Chondrocyte (in vitro differentiated cells): ENCODE measurements around the gene ACOX1. TPM values are rescaled to one million over a fixed set of nuclear protein-coding genes. Genes with fewer than 3 reads are reported as not detected.

Experiments used
- DNase-seq: peaks from one replicate; pipeline ENCODE4 v3.0.0; 2021; ENCODE audit warnings: mixed read lengths, low spot score
- H3K27ac Mint-ChIP-seq: one replicate; pipeline ENCODE4 v1.8.0; 2021; ENCODE audit warnings: mild to moderate bottlenecking, moderate library complexity, mixed read lengths; ENCODE audit not compliant: unreplicated experiment
- H3K27me3 Mint-ChIP-seq: 2 replicates; pipeline ENCODE4 v1.8.0; 2021; ENCODE audit warnings: low read depth, mixed read lengths
- H3K36me3 Mint-ChIP-seq: 2 replicates; pipeline ENCODE4 v1.8.0; 2021; ENCODE audit warnings: low read depth, mixed read lengths
- H3K4me1 Mint-ChIP-seq: 2 replicates; pipeline ENCODE4 v1.8.0; 2021; ENCODE audit warnings: low read depth, mild to moderate bottlenecking, mixed read lengths
- H3K4me3 Mint-ChIP-seq: one replicate; pipeline ENCODE4 v1.8.0; 2021; ENCODE audit warnings: mild to moderate bottlenecking, moderate library complexity, mixed read lengths; ENCODE audit not compliant: unreplicated experiment
- H3K9me3 Mint-ChIP-seq: 2 replicates; pipeline ENCODE4 v1.8.0; 2021; ENCODE audit warnings: low read depth, mixed read lengths
- total RNA-seq: library from RNA; stranded (reverse); gene quantifications from 3 replicates; pipeline ENCODE4 v1.2.1, GENCODE V29; 2021
- TF ChIP-seq, protein P1 (sequence below): fragments of 200-600 bp; sonication (generic); IDR thresholded peaks from 2 replicates; pipeline ENCODE4 v1.5.0; 2021; ENCODE audit warnings: antibody characterized with exemption, mild to moderate bottlenecking, moderate library complexity

ACOX1 gene
- total RNA-seq, 1 donor from 2014 or later: 50.2 TPM

DNA sequence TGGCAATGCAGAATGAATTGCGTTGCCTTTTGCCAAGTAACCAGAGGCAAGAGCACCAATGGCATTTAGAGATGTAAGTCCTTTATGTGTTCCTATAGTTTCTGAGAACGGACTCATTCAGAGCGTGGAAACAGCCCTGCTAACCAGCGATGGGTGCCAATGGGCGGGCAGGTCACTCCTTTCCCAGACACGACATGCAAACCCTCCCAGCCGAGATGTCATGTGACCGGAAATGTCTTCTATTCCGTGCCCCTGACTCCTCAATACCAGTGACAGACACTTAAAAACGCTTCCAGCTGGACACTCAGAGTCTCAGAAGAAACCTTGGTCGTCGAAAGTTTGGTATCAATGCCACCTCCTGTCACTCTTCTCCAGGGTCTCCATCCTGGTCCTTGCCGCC lies 41.3 kb downstream of the ACOX1 start:
- Mint-ChIP-seq H3K36me3 (no peaks in the 10 kb centered on the region), H3K9me3 (no peaks in the 10 kb centered on the region), H3K27ac (no peak overlapping the region), H3K4me3 (no peak overlapping the region), H3K4me1 (peaks cover 16% of the 10 kb centered on the region), H3K27me3 (no peaks in the 10 kb centered on the region)
- peak; percentile 49 for DNase-seq
- TF ChIP-seq, protein P1, sequence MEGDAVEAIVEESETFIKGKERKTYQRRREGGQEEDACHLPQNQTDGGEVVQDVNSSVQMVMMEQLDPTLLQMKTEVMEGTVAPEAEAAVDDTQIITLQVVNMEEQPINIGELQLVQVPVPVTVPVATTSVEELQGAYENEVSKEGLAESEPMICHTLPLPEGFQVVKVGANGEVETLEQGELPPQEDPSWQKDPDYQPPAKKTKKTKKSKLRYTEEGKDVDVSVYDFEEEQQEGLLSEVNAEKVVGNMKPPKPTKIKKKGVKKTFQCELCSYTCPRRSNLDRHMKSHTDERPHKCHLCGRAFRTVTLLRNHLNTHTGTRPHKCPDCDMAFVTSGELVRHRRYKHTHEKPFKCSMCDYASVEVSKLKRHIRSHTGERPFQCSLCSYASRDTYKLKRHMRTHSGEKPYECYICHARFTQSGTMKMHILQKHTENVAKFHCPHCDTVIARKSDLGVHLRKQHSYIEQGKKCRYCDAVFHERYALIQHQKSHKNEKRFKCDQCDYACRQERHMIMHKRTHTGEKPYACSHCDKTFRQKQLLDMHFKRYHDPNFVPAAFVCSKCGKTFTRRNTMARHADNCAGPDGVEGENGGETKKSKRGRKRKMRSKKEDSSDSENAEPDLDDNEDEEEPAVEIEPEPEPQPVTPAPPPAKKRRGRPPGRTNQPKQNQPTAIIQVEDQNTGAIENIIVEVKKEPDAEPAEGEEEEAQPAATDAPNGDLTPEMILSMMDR: no peak

DNA sequence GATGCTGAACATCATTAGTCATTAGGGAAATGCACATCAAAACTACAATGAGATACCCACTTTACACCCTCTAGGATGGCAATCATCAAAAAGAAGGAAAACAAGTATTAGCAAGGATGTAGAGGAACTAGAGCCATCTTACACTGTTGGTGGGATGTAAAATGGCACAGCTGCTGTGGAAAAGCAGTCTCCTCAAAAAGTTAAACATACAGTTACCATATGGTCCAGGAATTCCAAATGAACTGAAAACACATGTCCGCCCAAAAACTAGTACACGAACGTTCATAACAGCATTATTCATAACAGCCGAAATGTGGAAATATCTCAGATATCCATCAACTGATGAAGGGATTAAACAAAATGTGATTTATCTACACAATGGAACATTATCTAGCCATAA lies 45.2 kb downstream of the ACOX1 start:
- Mint-ChIP-seq H3K27ac (no peak overlapping the region), H3K9me3 (no peaks in the 10 kb centered on the region), H3K36me3 (no peaks in the 10 kb centered on the region), H3K4me1 (no peaks in the 10 kb centered on the region), H3K4me3 (no peak overlapping the region), H3K27me3 (no peaks in the 10 kb centered on the region)
- DNase-seq: no peak
- TF ChIP-seq, protein P1: no peak

DNA sequence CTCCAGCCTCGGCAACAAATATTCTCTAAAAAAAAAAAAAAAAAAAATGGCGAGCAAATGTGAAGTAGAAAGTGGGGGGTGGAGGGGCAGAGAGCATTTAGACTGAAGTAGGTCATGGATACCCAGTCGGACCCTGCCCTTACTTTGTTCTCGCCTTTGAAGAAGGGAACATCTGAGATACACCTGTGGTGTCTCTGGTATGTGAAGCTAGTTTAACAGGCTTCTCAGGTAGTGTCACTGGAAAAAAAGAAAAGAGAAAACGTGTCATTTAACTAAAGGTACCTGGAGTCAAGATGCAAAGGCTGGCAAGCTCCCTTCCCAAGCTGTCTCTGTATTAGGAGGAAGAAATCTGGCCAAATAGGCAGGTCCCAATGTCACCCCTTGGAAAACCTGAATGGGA lies 46.1 kb downstream of the ACOX1 start:
- no peaks in the 10 kb centered on the region for H3K4me1 Mint-ChIP-seq
- no peak overlapping the region for H3K27ac Mint-ChIP-seq
- no peaks in the 10 kb centered on the region for H3K27me3 Mint-ChIP-seq
- H3K4me3 Mint-ChIP-seq: no peak overlapping the region
- DNase-seq: no peak
- H3K9me3 Mint-ChIP-seq: no peaks in the 10 kb centered on the region
- TF ChIP-seq, protein P1: no peak
- peaks cover 3% of the 10 kb centered on the region for H3K36me3 Mint-ChIP-seq

DNA sequence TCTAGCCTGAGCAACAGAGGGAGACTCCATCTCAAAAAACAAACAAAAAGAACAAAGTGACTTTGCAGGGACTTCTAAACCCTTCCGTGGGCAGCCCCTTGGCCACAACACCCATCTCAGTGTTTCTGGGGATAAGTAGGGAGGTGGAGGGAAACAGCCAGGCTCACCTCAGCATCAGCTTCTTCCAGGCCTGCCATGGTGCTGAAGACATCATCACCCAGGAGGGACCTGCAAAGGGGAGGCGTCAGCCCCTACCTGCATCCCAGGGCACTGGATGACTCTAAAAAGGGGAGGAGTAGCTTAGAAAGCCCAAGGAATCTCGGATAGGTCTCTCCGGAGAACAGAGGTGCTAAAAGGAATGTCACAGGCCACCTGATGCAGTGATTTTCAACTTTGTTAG lies 47.9 kb downstream of the ACOX1 start:
- Mint-ChIP-seq H3K36me3 (peaks cover 5% of the 10 kb centered on the region), H3K4me3 (no peak overlapping the region), H3K4me1 (no peaks in the 10 kb centered on the region), H3K27ac (no peak overlapping the region), H3K27me3 (no peaks in the 10 kb centered on the region), H3K9me3 (no peaks in the 10 kb centered on the region)
- no peak for DNase-seq
- TF ChIP-seq, protein P1: no peak

DNA sequence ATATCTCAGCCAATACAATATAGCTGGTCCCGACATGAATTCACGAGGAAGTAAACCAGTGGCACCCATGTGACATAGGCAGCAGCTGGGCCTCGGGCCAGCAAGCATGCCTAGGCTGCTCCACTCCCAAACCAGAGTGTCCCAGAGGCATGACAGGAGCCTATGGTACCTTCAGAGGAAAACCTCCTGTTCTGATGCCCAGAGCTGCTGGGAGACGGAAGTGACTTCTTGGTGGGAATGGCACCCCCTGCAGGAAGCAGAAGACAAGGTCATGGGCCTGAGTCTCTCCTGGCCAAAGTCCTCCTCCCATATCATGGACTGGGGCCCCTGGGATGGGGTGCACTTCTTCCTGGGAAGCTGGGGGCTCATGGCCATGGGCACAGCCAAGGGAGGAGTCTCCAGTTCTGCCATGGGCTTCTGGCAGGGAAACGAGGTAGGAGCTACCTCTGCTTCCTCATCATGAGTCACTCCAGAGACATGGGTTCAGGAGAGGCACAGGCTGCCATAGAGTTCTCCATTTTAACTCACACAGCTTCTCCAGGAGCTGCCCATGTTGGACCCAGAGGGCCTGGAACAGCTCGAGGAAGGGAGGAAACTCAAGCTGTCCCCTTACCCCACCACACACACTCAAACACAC lies 51.6 kb downstream of the ACOX1 start:
- TF ChIP-seq, protein P1: peak; percentile 60
- H3K4me3 Mint-ChIP-seq: no peak overlapping the region
- H3K27ac Mint-ChIP-seq: no peak overlapping the region
- peaks cover 5% of the 10 kb centered on the region for H3K36me3 Mint-ChIP-seq
- H3K4me1 Mint-ChIP-seq: no peaks in the 10 kb centered on the region
- no peak for DNase-seq
- H3K27me3 Mint-ChIP-seq: no peaks in the 10 kb centered on the region
- no peaks in the 10 kb centered on the region for H3K9me3 Mint-ChIP-seq
